ENCODE results near the gene COL6A3. TPM values are rescaled to one million over a fixed set of nuclear protein-coding genes. Genes with fewer than 3 reads are reported as not detected.
A peak's percentile ranks its signal among the peaks of the same experiment; 100 is the strongest.

COL6A3 gene
- total and polyA plus RNA-seq, 8 donors = 5.0 to 249 (median 17.1) TPM

DNA sequence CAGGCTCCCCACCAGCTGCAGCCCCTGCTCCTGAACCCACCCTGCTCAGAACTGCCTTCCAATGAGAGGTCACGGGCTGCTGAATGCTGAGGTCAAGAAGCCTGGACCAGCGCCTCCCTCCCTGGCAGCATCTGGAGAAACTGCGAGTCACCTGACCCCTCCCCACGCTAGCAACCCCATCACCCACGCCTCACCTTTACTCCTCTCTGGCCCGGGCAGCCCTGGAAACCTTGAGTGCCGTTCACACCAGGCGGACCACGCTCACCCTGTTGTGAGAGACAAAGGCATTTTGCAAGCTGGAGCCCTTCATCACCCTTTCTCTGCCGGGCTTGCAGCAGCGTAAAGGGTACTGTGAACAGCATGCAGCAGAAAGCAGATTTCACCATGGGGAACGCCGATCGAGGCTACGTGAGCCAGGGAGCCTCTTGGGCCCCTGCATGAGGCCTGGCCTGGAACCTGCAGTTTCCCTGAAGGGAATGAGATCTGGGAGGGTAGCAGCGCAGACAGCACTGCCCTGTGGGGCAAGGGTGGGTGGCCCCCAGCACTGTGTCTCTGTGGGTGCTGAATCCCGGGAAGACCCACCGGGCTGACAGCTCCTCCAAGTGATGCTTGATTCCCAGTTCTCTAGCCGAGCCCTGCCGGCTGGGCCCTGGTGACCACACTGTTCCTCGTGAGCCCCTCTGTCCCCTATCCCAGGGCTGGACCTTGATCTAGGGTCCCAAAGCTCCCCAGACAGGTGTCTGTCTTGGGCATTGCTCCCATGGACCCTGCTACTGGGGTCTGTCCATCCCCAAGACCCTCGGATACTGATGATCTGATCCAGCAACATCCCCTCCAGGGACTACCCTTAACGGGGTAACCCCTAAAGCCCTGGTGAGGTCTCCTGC, 53.8 kb downstream of the COL6A3 start:
- H3K27ac ChIP-seq = no peak overlapping the region
- ATAC-seq (no peak), DNase-seq (no peak), FAIRE-seq (no peak)
- intact Hi-C loops (cut with DNase I) = no loop called here
- H3K4me3 ChIP-seq = no peak overlapping the region
- no peaks in the 10 kb centered on the region for H3K9me3 ChIP-seq
- no peaks in the 10 kb centered on the region for H3K36me3 ChIP-seq
- no peak for TF ChIP-seq CTCF (IDR thresholded peaks at IDR 0.05)
- 63 to 67% methylated on average over 23 of the region's 23 CpGs for WGBS, 2 donors
- no peaks in the 10 kb centered on the region for H3K4me1 ChIP-seq
- no peaks in the 10 kb centered on the region for H3K27me3 ChIP-seq

DNA sequence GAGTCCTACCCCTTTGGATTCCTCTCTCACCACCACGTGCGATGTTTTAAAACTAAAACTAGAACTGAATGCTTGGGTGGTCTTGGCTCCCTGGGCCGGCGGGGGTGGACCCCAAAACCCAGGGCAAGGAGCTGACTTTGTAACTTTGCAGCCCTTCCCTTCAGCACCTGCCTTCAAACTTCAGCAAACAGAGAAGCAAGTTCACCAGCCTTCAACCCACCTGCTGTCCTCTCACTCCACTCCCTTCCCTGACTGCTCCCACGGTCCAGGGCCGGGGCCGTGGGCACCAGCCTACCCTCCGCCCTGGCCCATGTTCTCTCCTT, 54.5 kb downstream of the COL6A3 start:
- H3K27ac ChIP-seq = no peak overlapping the region
- H3K4me1 ChIP-seq = no peaks in the 10 kb centered on the region
- DNase-seq (no peak), FAIRE-seq (no peak), ATAC-seq (peak in 1 of 4 donors; percentile 12)
- TF ChIP-seq CTCF (IDR thresholded peaks at IDR 0.05) = no peak
- no peaks in the 10 kb centered on the region for H3K9me3 ChIP-seq
- intact Hi-C loops (cut with DNase I) = no loop called here
- no peaks in the 10 kb centered on the region for H3K36me3 ChIP-seq
- no peak overlapping the region for H3K4me3 ChIP-seq
- WGBS, 2 donors = 59 to 69% methylated on average over 8 of the region's 8 CpGs
- no peaks in the 10 kb centered on the region for H3K27me3 ChIP-seq

- Histone ChIP-seq H3K4me1 (no peaks in the 10 kb centered on the region), H3K9me3 (no peaks in the 10 kb centered on the region), H3K27me3 (no peaks in the 10 kb centered on the region), H3K4me3 (no peak overlapping the region), H3K27ac (no peak overlapping the region), H3K36me3 (no peaks in the 10 kb centered on the region)
- DNase-seq (no peak), ATAC-seq (peak in 1 of 4 donors; percentile 24), FAIRE-seq (no peak)
- intact Hi-C loops (cut with DNase I) = no loop called here
- TF ChIP-seq CTCF (IDR thresholded peaks at IDR 0.05) = no peak
- WGBS, 2 donors = 55 to 68% methylated on average over 9 of the region's 9 CpGs
Measured at GRCh38 chr2:237358721-237359517, 55.0 kb downstream of the COL6A3 start.

GRCh38 chr2:237355701-237356100, 58.3 kb downstream of the COL6A3 start:
- TF ChIP-seq CTCF (IDR thresholded peaks at IDR 0.05) = no peak
- ATAC-seq = no peak
- DNase-seq = no peak
- Histone ChIP-seq H3K4me3 (no peak overlapping the region), H3K27ac (no peak overlapping the region), H3K4me1 (no peaks in the 10 kb centered on the region), H3K36me3 (no peaks in the 10 kb centered on the region), H3K9me3 (no peaks in the 10 kb centered on the region), H3K27me3 (no peaks in the 10 kb centered on the region)
- intact Hi-C loops (cut with DNase I) = no loop called here
- 94 to 98% methylated on average over 5 of the region's 5 CpGs for WGBS, 2 donors
- no peak for FAIRE-seq
